ENCODE data around the gene NR1I3.

DNA sequence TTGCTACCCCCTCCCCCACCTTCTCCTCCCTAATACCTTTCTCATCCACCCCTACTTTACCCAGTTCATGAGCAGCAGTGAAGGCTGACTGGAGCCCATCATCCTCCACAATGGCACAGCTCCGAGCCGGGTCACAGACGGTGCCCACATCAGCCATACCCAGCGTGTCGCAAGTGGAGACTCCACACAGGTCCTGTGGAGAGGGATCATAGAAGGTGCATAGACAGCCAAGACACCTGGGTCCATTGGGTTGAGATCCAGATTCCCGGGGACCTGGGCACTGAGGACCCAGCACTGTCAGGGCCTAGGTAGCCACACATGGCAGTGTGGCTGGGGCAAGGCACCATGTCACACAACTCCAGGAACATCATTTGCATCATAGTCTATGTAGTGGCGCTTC, 41.9 kb downstream of the NR1I3 start:
- TF ChIP-seq, protein P1, sequence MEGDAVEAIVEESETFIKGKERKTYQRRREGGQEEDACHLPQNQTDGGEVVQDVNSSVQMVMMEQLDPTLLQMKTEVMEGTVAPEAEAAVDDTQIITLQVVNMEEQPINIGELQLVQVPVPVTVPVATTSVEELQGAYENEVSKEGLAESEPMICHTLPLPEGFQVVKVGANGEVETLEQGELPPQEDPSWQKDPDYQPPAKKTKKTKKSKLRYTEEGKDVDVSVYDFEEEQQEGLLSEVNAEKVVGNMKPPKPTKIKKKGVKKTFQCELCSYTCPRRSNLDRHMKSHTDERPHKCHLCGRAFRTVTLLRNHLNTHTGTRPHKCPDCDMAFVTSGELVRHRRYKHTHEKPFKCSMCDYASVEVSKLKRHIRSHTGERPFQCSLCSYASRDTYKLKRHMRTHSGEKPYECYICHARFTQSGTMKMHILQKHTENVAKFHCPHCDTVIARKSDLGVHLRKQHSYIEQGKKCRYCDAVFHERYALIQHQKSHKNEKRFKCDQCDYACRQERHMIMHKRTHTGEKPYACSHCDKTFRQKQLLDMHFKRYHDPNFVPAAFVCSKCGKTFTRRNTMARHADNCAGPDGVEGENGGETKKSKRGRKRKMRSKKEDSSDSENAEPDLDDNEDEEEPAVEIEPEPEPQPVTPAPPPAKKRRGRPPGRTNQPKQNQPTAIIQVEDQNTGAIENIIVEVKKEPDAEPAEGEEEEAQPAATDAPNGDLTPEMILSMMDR (IDR thresholded peaks at IDR 0.05) = no peak
- TF ChIP-seq EZH2 (IDR thresholded peaks at IDR 0.05) (no peak), EZH2phosphoT487 (IDR thresholded peaks at IDR 0.05) (no peak)

Data from neural progenitor cell (in vitro differentiated cells).